MG63 (cell line): Measurements from ENCODE around the gene SPAG9. TPM values are rescaled to one million over a fixed set of nuclear protein-coding genes. Genes with fewer than 3 reads are reported as not detected.

Experiments used
- DNase-seq: peaks from one replicate; pipeline ENCODE4 v3.0.0-alpha.2; 2020
- H3K27me3 ChIP-seq: fragments of 250-450 bp; sonication (Bioruptor Pico); 2 replicates; pipeline ENCODE4 v1.5.1; 2020; ENCODE audit warnings: mild to moderate bottlenecking, moderate library complexity
- H3K36me3 ChIP-seq: fragments of 250-450 bp; sonication (Bioruptor Pico); 2 replicates; pipeline ENCODE4 v1.5.1; 2020; ENCODE audit warnings: mild to moderate bottlenecking, moderate library complexity
- H3K4me3 ChIP-seq: fragments of 250-450 bp; sonication (Bioruptor Pico); 2 replicates; pipeline ENCODE4 v1.5.1; 2020; ENCODE audit warnings: mild to moderate bottlenecking, moderate library complexity
- H3K9me3 ChIP-seq: fragments of 250-450 bp; sonication (Bioruptor Pico); 2 replicates; pipeline ENCODE4 v1.5.1; 2020; ENCODE audit warnings: mild to moderate bottlenecking, moderate library complexity
- total RNA-seq: library from RNA; depleted of rRNA; stranded (reverse); fragments of >200 nt; shearing (Covaris generic); gene quantifications from 2 replicates; pipeline ENCODE4 v1.2.3, GENCODE V29; 2014; ENCODE audit warnings: low replicate concordance

SPAG9 gene
- total RNA-seq, 1 experiment from 2014 or later: 53.8 TPM

GRCh38 chr17:50993544-50993943 lies 127.1 kb downstream of the SPAG9 start:
- no peak overlapping the region for H3K4me3 ChIP-seq
- no peak for DNase-seq
- no peaks in the 10 kb centered on the region for H3K9me3 ChIP-seq
- H3K36me3 ChIP-seq: peaks cover 78% of the 10 kb centered on the region
- H3K27me3 ChIP-seq: no peaks in the 10 kb centered on the region

GRCh38 chr17:50989149-50989548 lies 131.5 kb downstream of the SPAG9 start:
- no peak for DNase-seq
- Histone ChIP-seq H3K4me3 (no peak overlapping the region), H3K27me3 (no peaks in the 10 kb centered on the region), H3K9me3 (no peaks in the 10 kb centered on the region), H3K36me3 (peaks cover 67% of the 10 kb centered on the region)

- Histone ChIP-seq H3K36me3 (peaks cover 60% of the 10 kb centered on the region), H3K9me3 (no peaks in the 10 kb centered on the region), H3K4me3 (no peak overlapping the region), H3K27me3 (no peaks in the 10 kb centered on the region)
- DNase-seq: no peak
Measured at GRCh38 chr17:50988427-50988826, 132.2 kb downstream of the SPAG9 start.

DNA sequence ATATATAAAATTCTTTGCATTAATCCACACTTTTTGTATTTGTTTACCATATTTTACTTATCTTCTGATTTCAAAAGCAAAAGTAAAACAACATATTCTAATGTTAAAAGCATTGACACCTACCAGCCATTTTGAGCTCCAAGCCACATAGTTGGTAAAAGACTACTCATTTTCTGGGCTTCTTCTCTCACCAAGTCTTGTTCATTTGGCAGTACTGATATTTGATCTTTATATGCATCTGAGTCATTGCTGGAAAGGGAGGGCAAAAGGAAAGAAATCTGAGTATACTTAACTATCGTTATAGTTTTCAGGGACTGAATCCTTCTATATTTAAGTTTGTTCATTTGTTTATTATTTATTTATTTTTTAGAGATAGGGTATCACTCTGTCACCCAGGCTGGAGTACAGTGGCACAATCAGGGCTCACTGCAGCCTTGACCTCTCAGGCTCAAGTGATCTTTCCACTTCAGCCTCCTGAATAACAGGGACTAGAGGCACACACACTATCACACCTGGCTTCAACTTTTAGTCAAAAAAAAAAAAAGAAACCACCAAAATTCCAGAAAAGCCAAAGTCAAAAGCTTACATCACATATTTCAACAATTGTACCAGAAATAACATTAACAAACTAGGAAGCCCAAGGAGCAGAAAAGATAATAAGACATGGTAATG lies 133.5 kb downstream of the SPAG9 start:
- no peaks in the 10 kb centered on the region for H3K27me3 ChIP-seq
- H3K9me3 ChIP-seq: no peaks in the 10 kb centered on the region
- H3K36me3 ChIP-seq: peaks cover 57% of the 10 kb centered on the region

DNA sequence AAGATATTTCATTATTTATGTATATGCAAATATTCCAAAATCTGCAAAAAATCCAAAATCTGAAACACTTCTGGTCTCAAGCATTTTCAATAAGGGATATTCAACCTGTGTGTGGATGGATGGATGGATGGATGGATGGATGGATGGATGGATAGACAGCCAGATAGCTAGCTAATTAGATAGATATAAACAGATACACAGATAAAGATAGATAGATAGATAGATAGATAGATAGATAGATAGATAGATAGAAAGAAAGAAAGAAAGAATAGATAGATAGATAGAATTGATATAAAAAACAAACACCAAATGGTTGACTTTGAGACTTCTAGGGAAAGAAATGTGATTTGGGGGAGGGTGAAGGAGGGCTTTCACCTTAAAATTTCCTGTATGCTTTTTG lies 139.4 kb downstream of the SPAG9 start:
- H3K36me3 ChIP-seq: peaks cover 54% of the 10 kb centered on the region
- no peak overlapping the region for H3K4me3 ChIP-seq
- H3K9me3 ChIP-seq: no peaks in the 10 kb centered on the region
- DNase-seq: no peak
- no peaks in the 10 kb centered on the region for H3K27me3 ChIP-seq

More for the DNA sequence above, 133.5 kb downstream of the SPAG9 start:
- no peak for DNase-seq
- H3K4me3 ChIP-seq: no peak overlapping the region

- H3K36me3 ChIP-seq: peaks cover 49% of the 10 kb centered on the region
Measured at GRCh38 chr17:50979524-50979927, 141.1 kb downstream of the SPAG9 start.

DNA sequence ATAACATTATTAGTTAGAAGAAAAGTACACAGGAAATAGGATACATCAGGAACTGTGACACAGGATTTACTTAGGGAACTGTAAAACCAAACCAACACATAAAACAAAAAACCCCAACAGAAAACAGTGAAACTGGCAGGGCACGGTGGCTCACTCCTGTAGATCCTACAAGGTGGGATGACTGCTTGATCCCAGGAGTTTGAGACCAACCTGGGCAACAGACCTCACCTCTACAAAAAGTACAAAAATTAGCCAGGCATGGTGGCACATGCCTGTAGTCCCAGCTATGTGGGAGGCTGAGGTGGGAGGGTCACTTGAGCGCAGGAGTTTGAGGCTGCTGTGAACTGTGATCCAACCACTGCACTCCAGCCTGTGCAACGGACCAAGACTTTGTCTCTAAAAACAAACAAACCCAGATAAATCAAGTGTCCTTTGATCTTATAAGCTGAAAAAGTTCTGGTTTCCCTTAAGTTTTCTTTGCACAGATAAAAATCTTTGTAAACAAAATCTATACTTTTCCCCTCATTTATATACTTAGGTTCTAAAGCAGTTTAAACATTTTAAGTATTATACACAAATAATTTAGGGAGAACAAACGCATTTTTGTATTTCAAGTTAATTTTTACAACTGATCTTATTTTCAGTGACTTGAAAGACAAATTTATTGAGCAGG lies 143.0 kb downstream of the SPAG9 start:
- H3K9me3 ChIP-seq: no peaks in the 10 kb centered on the region
- no peak for DNase-seq
- H3K36me3 ChIP-seq: peaks cover 50% of the 10 kb centered on the region
- no peaks in the 10 kb centered on the region for H3K27me3 ChIP-seq
- H3K4me3 ChIP-seq: no peak overlapping the region

More at GRCh38 chr17:50979524-50979927, 141.1 kb downstream of the SPAG9 start:
- Histone ChIP-seq H3K9me3 (no peaks in the 10 kb centered on the region), H3K27me3 (no peaks in the 10 kb centered on the region), H3K4me3 (no peak overlapping the region)
- DNase-seq: no peak

DNA sequence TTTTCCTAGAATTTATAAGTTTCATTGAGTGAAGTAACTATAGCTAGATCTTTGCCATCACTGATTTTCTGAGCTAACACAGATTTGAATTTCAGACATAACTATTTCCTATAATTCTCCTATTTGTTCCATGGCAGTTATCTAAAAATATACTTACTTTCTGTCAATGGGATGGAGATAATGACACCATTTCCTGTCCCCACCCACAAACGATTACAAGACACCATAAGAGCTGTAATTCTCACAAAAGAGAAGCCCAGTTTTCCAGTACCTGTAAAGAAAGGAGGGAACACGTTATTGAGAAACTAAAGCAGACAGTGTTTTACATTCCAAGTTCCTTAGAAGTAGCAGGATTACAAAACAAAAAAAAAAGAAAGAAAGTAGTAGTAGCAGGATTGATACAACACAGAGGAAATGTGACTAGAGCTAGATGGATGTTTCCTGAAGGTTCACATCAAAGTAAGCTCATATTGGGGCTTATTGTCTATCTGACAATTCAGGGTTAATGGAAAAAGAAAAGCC lies 143.7 kb downstream of the SPAG9 start:
- peaks cover 47% of the 10 kb centered on the region for H3K36me3 ChIP-seq
- no peak for DNase-seq
- no peaks in the 10 kb centered on the region for H3K27me3 ChIP-seq
- no peak overlapping the region for H3K4me3 ChIP-seq
- H3K9me3 ChIP-seq: no peaks in the 10 kb centered on the region

- peaks cover 52% of the 10 kb centered on the region for H3K36me3 ChIP-seq
- H3K9me3 ChIP-seq: no peaks in the 10 kb centered on the region
- H3K27me3 ChIP-seq: no peaks in the 10 kb centered on the region
- no peak for DNase-seq
- H3K4me3 ChIP-seq: no peak overlapping the region
Measured at GRCh38 chr17:50973557-50974494, 146.8 kb downstream of the SPAG9 start.

DNA sequence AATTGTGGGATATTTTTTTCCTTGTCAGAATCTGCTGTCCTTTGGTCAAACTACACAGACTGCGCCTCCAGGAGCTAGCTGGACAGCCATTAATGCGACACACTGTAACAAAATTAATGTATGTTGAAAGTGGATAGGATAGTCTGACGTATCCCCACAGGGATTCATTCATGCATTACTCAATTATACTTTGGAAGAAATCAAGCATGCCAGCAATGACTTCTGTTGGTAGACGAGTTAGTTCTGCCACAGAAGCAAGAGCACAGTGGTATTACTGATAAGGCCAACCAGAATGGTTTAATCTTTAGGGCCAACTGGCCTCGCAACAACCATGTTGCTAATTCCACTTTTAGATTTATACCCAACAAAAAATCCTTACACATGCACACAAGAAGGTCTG lies 148.1 kb downstream of the SPAG9 start:
- Histone ChIP-seq H3K4me3 (no peak overlapping the region), H3K27me3 (no peaks in the 10 kb centered on the region), H3K9me3 (no peaks in the 10 kb centered on the region), H3K36me3 (peaks cover 47% of the 10 kb centered on the region)
- DNase-seq: no peak

- no peaks in the 10 kb centered on the region for H3K27me3 ChIP-seq
- DNase-seq: no peak
- H3K36me3 ChIP-seq: peaks cover 37% of the 10 kb centered on the region
- H3K4me3 ChIP-seq: no peak overlapping the region
- no peaks in the 10 kb centered on the region for H3K9me3 ChIP-seq
Measured at GRCh38 chr17:50967795-50968194, 152.9 kb downstream of the SPAG9 start.

GRCh38 chr17:50966163-50966666 lies 154.5 kb downstream of the SPAG9 start:
- DNase-seq: no peak
- Histone ChIP-seq H3K27me3 (no peaks in the 10 kb centered on the region), H3K36me3 (peaks cover 43% of the 10 kb centered on the region), H3K4me3 (no peak overlapping the region), H3K9me3 (no peaks in the 10 kb centered on the region)

DNA sequence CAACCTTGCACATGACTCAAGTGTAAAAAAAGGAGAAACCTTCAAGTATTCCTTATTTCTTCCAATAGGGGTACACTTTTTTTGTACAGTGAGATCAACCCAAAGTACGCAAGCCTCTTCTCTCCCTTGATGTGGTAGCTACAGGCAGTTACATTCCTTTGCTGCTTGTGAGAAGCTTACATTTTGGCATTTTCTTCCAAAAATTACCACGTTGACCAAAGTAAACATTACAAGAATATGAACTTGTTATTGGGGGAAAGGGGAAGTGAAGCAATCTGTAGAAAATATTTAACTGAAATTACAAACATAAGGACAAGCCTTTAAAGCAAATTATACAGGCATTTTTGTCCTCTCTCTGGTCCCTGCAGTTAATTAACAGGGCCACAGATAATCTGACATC lies 157.5 kb downstream of the SPAG9 start:
- no peaks in the 10 kb centered on the region for H3K9me3 ChIP-seq
- H3K4me3 ChIP-seq: no peak overlapping the region
- H3K36me3 ChIP-seq: peaks cover 33% of the 10 kb centered on the region
- H3K27me3 ChIP-seq: no peaks in the 10 kb centered on the region
- DNase-seq: no peak

DNA sequence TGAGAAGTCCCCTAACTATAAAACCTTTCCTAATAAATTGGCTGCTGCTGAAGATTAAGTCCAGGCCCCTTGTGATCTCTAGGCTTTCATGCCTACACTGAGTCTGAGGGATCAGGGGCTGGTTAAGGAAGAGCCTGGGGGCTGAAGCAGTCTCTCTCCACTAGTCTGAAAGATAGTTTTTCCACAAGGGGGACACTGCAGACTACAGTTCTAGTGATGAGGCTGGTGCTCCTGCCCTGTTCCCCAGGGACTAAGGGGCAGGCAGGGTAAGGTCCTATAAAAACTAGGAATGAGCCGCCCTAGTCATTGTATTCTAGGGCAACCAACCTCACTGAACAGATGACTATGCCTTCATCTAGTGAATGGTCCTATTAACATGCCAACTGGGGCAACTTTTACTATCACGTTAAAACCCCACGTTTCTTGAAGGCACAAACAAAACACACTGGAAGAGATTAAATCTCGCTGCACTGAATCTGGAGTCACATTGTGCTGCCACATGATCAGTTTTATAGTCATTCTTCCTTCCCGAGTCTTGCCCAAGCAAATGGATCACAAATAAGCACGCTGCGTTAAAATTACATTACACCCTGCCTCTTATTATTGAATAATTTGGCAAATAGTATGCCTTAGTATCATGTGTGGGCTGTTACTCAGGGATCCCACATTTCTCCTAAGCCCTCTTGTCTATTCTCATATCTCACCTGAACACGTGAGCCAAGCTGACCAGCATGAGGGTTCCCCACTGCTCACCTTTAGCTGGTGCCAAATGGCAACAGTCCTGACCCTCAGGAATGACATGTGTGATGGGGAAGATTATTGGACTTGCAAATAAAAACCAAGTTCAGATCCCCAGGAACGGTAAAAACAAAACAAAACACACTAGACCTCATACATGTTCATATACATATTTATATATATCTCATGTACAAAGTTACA lies 159.1 kb downstream of the SPAG9 start:
- no peak for DNase-seq
- H3K27me3 ChIP-seq: no peaks in the 10 kb centered on the region
- no peaks in the 10 kb centered on the region for H3K9me3 ChIP-seq
- peaks cover 28% of the 10 kb centered on the region for H3K36me3 ChIP-seq
- no peak overlapping the region for H3K4me3 ChIP-seq

DNA sequence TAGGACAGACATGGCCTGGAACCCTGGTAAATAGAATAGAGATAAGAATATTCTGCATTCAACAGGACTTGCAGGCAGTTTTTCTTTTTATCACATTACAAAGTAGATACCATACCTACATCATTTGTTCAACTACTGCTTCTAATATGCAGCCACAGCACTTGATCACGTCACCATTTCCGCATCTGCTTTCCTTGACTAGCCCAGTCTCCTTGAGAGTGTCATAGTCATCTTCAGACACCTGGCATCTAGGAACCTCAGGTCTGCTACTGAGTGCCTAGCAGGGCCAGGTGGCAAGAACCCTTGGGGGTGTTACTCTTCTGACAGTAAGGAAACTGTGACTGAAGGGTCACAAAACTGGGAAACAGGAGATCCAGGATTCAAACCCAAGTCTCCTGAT lies 161.3 kb downstream of the SPAG9 start:
- peaks cover 19% of the 10 kb centered on the region for H3K36me3 ChIP-seq
- H3K4me3 ChIP-seq: no peak overlapping the region
- no peaks in the 10 kb centered on the region for H3K9me3 ChIP-seq
- H3K27me3 ChIP-seq: no peaks in the 10 kb centered on the region
- no peak for DNase-seq
